Tibial artery (tissue), 4 donors: ENCODE data around the gene DCTN5.

Source experiments
- DNase-seq, 2 donors: peaks; one replicate each; pipeline ENCODE4 v3.0.0-alpha.2; 2019
- H3K27ac ChIP-seq, 2 donors: fragments of 200-600 bp; sonication (generic) in 1 of 2; 1 replicate in 1 of 2; 2 replicates in 1 of 2; pipeline ENCODE4 v1.5.1; 2018 to 2019; ENCODE audit warnings: mild to moderate bottlenecking in 1 of 2
- H3K27me3 ChIP-seq, 2 donors: fragments of 200-600 bp; sonication (generic) in 1 of 2; one replicate each; pipeline versions ENCODE4 v1.5.1 to v1.6.0; 2016 to 2019
- H3K36me3 ChIP-seq, 3 donors: fragments of 200-600 bp; sonication (generic) in 2 of 3; one replicate each; pipeline ENCODE4 v1.5.1; 2016 to 2019; ENCODE audit warnings: mild to moderate bottlenecking in 2 of 3
- H3K4me1 ChIP-seq, 4 donors: fragments of 200-600 bp; sonication (generic) in 2 of 4; 1 replicate in 3 of 4; 2 replicates in 1 of 4; pipeline ENCODE4 v1.5.1; 2016 to 2019
- H3K4me3 ChIP-seq, 2 donors: fragments of 200-600 bp; sonication (generic) in 1 of 2; 1 replicate in 1 of 2; 2 replicates in 1 of 2; pipeline ENCODE4 v1.5.1; 2018 to 2019; ENCODE audit warnings: mild to moderate bottlenecking in 2 of 2
- H3K9me3 ChIP-seq, 3 donors: fragments of 200-600 bp; sonication (generic) in 1 of 3; one replicate each; pipeline ENCODE4 v1.5.1; 2016 to 2019
- intact Hi-C: fragments of 100-400 bp; cut with DNase I; formaldehyde crosslinking; loops from one replicate; pipeline ENCODE4 v1.15.0; 2023; ENCODE audit warnings: low total_unique reads
- TF ChIP-seq, protein P1 (sequence below), 2 experiments: fragments of 200-600 bp in 1 of 2; fragments of 450-650 bp in 1 of 2; IDR thresholded peaks; one replicate each; pipeline ENCODE4 v1.5.1; 2017 to 2019; ENCODE audit warnings: antibody characterized with exemption in 2 of 2, mild to moderate bottlenecking in 1 of 2, moderate library complexity in 1 of 2

Gene DCTN5

DNA sequence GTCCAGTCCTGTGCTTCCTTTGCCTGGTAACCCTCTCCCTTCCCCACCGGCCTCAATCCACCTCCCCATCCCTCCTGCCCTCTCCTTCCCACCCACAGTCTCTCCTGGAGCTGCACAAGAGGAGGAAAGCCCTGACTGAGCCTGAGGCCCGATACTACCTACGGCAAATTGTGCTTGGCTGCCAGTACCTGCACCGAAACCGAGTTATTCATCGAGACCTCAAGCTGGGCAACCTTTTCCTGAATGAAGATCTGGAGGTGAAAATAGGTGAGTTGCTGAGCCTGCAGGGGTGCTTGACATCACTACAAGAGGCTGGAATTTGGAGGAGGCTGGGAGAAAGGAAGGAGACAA lies 38.7 kb downstream of the DCTN5 start:
- H3K27ac ChIP-seq, result no peak overlapping the region
- no peak for DNase-seq
- H3K36me3 ChIP-seq, result peaks cover 0 to 50% (median 25%) of the 10 kb centered on the region in 3 donors
- intact Hi-C loops, result loop anchor here (10.0 kb wide), 1 partner anchor 355 kb away; no protein-coding TSS in a partner anchor
- no peak overlapping the region for H3K4me3 ChIP-seq
- no peaks in the 10 kb centered on the region for H3K9me3 ChIP-seq
- H3K4me1 ChIP-seq, result peaks cover 0 to 17% (median 13%) of the 10 kb centered on the region in 4 donors
- TF ChIP-seq, protein P1, sequence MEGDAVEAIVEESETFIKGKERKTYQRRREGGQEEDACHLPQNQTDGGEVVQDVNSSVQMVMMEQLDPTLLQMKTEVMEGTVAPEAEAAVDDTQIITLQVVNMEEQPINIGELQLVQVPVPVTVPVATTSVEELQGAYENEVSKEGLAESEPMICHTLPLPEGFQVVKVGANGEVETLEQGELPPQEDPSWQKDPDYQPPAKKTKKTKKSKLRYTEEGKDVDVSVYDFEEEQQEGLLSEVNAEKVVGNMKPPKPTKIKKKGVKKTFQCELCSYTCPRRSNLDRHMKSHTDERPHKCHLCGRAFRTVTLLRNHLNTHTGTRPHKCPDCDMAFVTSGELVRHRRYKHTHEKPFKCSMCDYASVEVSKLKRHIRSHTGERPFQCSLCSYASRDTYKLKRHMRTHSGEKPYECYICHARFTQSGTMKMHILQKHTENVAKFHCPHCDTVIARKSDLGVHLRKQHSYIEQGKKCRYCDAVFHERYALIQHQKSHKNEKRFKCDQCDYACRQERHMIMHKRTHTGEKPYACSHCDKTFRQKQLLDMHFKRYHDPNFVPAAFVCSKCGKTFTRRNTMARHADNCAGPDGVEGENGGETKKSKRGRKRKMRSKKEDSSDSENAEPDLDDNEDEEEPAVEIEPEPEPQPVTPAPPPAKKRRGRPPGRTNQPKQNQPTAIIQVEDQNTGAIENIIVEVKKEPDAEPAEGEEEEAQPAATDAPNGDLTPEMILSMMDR (IDR thresholded peaks at IDR 0.05), result no peak
- H3K27me3 ChIP-seq, result no peaks in the 10 kb centered on the region

DNA sequence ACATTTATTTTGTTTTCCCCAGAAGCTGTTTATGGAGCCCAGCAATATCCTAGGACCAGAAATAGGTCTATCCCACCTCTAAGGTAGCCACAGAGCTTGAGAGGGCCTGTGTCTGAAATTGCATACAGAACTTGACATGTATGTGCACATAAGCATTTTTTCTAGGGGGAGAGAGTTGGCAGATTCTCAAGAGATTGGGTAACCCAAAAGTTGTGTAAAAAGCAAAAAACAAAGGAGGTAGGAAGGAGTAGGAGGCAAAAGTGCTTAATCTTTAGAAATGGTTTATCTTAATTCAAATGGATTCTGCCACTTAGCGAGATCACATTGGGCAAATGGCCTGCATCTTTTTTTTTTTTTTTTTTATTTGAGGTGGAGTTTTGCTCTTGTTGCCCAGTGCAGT lies 40.9 kb downstream of the DCTN5 start:
- Histone ChIP-seq H3K27ac (no peak overlapping the region), H3K27me3 (no peaks in the 10 kb centered on the region), H3K4me3 (no peak overlapping the region), H3K9me3 (no peaks in the 10 kb centered on the region), H3K36me3 (peaks cover under 1 to 66% (median 38%) of the 10 kb centered on the region in 3 donors), H3K4me1 (peaks cover 0 to 17% (median 13%) of the 10 kb centered on the region in 4 donors)
- intact Hi-C loops, result no loop called here
- TF ChIP-seq, protein P1 (IDR thresholded peaks at IDR 0.05), result no peak
- no peak for DNase-seq

DNA sequence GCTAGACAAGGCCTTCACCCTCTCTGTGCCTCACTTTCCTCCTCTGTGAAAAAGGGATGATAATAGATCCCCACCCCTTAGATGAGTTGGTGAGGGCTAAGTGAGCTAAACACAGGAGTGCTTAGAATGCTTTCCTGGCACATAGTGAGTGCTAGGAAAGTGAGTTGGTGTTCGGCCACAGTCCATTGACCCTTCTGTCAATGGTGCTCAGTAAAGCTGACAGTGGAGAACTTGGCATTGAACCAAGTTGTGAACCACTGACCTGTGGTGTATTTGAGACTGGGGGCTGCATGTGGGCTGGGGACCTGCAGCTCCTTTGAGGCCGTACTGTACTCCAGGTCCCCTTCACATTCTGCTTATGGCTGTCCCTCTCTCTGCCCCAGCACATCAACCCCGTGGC lies 42.2 kb downstream of the DCTN5 start:
- intact Hi-C loops, result no loop called here
- peaks cover 0 to 10% (median 8%) of the 10 kb centered on the region in 4 donors for H3K4me1 ChIP-seq
- no peaks in the 10 kb centered on the region for H3K27me3 ChIP-seq
- TF ChIP-seq, protein P1 (IDR thresholded peaks at IDR 0.05), result no peak
- DNase-seq, result no peak
- no peak overlapping the region for H3K4me3 ChIP-seq
- H3K9me3 ChIP-seq, result no peaks in the 10 kb centered on the region
- H3K36me3 ChIP-seq, result peaks cover 11 to 79% (median 51%) of the 10 kb centered on the region in 3 donors
- H3K27ac ChIP-seq, result no peak overlapping the region

DNA sequence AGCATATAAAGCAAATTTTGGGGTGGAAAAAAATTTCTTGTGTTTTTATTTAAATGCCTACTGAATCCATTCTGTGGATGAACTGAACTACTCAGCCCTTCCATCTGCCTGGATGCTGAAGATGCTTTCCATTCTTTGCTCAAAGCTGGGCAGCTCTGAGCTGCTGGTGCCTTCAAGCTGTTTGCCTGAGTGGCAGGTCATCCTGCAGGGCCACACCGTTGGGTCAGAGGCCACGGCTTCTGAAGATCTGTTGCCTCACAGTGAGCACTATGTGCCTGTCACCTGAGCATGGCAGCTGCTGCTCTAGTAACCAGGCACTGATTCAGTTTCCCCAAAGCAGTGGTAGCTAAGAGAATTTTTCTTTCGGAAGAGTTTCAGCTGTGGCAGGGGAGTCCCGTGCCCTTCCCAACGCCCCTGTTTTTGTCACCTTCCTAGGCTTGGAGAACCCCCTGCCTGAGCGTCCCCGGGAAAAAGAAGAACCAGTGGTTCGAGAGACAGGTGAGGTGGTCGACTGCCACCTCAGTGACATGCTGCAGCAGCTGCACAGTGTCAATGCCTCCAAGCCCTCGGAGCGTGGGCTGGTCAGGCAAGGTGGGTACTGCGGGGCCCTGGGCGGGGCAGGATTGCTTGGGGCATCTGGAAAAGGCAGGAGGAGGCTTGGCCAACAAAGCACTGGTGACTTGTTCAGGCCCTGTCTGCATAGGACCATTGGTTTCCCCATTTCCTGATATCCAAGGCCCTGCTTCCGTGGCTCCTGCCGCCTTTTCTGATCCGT lies 46.0 kb downstream of the DCTN5 start:
- Histone ChIP-seq H3K27me3 (no peaks in the 10 kb centered on the region), H3K27ac (no peak overlapping the region), H3K9me3 (no peaks in the 10 kb centered on the region), H3K4me1 (no peaks in the 10 kb centered on the region), H3K4me3 (no peak overlapping the region), H3K36me3 (peaks cover 33 to 85% (median 62%) of the 10 kb centered on the region in 3 donors)
- intact Hi-C loops, result no loop called here
- TF ChIP-seq, protein P1 (IDR thresholded peaks at IDR 0.05), result no peak
- no peak for DNase-seq

DNA sequence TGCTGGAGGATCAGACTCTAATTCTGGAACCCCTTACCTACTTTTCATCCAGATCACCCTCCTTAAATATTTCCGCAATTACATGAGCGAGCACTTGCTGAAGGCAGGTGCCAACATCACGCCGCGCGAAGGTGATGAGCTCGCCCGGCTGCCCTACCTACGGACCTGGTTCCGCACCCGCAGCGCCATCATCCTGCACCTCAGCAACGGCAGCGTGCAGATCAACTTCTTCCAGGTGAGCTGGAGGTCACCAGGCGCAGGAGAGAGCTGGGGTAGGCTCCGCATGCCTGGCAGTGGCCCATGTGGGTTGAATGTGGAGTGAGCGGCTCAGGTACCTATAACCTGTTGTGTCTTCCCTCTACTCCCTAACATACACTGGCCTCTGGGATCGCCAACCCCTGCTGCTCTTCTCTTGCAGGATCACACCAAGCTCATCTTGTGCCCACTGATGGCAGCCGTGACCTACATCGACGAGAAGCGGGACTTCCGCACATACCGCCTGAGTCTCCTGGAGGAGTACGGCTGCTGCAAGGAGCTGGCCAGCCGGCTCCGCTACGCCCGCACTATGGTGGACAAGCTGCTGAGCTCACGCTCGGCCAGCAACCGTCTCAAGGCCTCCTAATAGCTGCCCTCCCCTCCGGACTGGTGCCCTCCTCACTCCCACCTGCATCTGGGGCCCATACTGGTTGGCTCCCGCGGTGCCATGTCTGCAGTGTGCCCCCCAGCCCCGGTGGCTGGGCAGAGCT lies 48.3 kb downstream of the DCTN5 start:
- TF ChIP-seq, protein P1 (IDR thresholded peaks at IDR 0.05), result no peak
- Histone ChIP-seq H3K4me3 (no peak overlapping the region), H3K4me1 (peaks cover 0 to 5% (median 2%) of the 10 kb centered on the region in 4 donors), H3K27me3 (no peaks in the 10 kb centered on the region), H3K9me3 (no peaks in the 10 kb centered on the region), H3K27ac (no peak overlapping the region), H3K36me3 (peaks cover 33 to 65% (median 51%) of the 10 kb centered on the region in 3 donors)
- no peak for DNase-seq
- intact Hi-C loops, result no loop called here
